ENCODE measurements around the gene CNTN5. TPM values are rescaled to one million over a fixed set of nuclear protein-coding genes. Genes with fewer than 3 reads are reported as not detected.

CNTN5 gene
- total and polyA plus RNA-seq, 2 donors (not counting 1 experiment from before 2014, with no cell fraction given) = 0.17 TPM; not detected in 1

GRCh38 chr11:99535819-99536218 is 515.1 kb downstream of the CNTN5 start:
- Histone ChIP-seq H3K4me1 (ENCODE audit: control insufficient read depth, extremely low read depth, insufficient read depth, low read length) (no peaks in the 10 kb centered on the region), H4K20me1 (ENCODE audit: control insufficient read depth, extremely low read depth, insufficient read depth, low read length) (no peaks in the 10 kb centered on the region), H3K27ac (ENCODE audit: insufficient read depth, low read length) (no peak overlapping the region), H3K79me2 (ENCODE audit: control insufficient read depth, insufficient read depth, low read length) (no peaks in the 10 kb centered on the region), H3K27me3 (ENCODE audit: control insufficient read depth, insufficient read depth, low read length) (no peaks in the 10 kb centered on the region), H2AFZ (ENCODE audit: low read length) (no peak overlapping the region), H3K9me3 (ENCODE audit: control insufficient read depth, insufficient read depth, low read depth, low read length) (no peaks in the 10 kb centered on the region), H3K4me2 (ENCODE audit: extremely low read depth, insufficient read depth, low read length) (no peak overlapping the region), H3K9ac (ENCODE audit: insufficient read depth, low read length) (no peak overlapping the region), H3K4me3 (replicated peaks in 1 of 4; ENCODE audit: control extremely low read depth in 1 of 4, insufficient read depth in 1 of 4, low read depth in 3 of 4, low read length in 4 of 4) (no peak overlapping the region), H3K36me3 (ENCODE audit: control insufficient read depth, insufficient read depth, low read length) (no peaks in the 10 kb centered on the region)
- TF ChIP-seq EZH2 (IDR thresholded peaks at IDR 0.05; ENCODE audit: low read length, missing control alignments) = no peak
- TF ChIP-seq CTCF (conservative IDR thresholded peaks at IDR 0.05 in 1 of 2, IDR thresholded peaks at IDR 0.05 in 1 of 2; ENCODE audit: low read depth in 1 of 2, low read length in 2 of 2) = no peak
- no peak for DNase-seq (ENCODE audit: low read depth in 2 of 2)

GRCh38 chr11:99537681-99538080 is 516.9 kb downstream of the CNTN5 start:
- Histone ChIP-seq H4K20me1 (ENCODE audit: control insufficient read depth, extremely low read depth, insufficient read depth, low read length) (no peaks in the 10 kb centered on the region), H3K4me1 (ENCODE audit: control insufficient read depth, extremely low read depth, insufficient read depth, low read length) (no peaks in the 10 kb centered on the region), H3K9ac (ENCODE audit: insufficient read depth, low read length) (no peak overlapping the region), H3K36me3 (ENCODE audit: control insufficient read depth, insufficient read depth, low read length) (no peaks in the 10 kb centered on the region), H3K4me3 (replicated peaks in 1 of 4; ENCODE audit: control extremely low read depth in 1 of 4, insufficient read depth in 1 of 4, low read depth in 3 of 4, low read length in 4 of 4) (no peak overlapping the region), H3K27ac (ENCODE audit: insufficient read depth, low read length) (no peak overlapping the region), H2AFZ (ENCODE audit: low read length) (no peak overlapping the region), H3K9me3 (ENCODE audit: control insufficient read depth, insufficient read depth, low read depth, low read length) (no peaks in the 10 kb centered on the region), H3K79me2 (ENCODE audit: control insufficient read depth, insufficient read depth, low read length) (no peaks in the 10 kb centered on the region), H3K27me3 (ENCODE audit: control insufficient read depth, insufficient read depth, low read length) (no peaks in the 10 kb centered on the region), H3K4me2 (ENCODE audit: extremely low read depth, insufficient read depth, low read length) (no peak overlapping the region)
- TF ChIP-seq CTCF (conservative IDR thresholded peaks at IDR 0.05 in 1 of 2, IDR thresholded peaks at IDR 0.05 in 1 of 2; ENCODE audit: low read depth in 1 of 2, low read length in 2 of 2) (no peak), EZH2 (IDR thresholded peaks at IDR 0.05; ENCODE audit: low read length, missing control alignments) (no peak)
- no peak for DNase-seq (ENCODE audit: low read depth in 2 of 2)

GRCh38 chr11:99545616-99546015 is 524.9 kb downstream of the CNTN5 start:
- Histone ChIP-seq H3K36me3 (ENCODE audit: control insufficient read depth, insufficient read depth, low read length) (no peaks in the 10 kb centered on the region), H3K27ac (ENCODE audit: insufficient read depth, low read length) (no peak overlapping the region), H3K9ac (ENCODE audit: insufficient read depth, low read length) (no peak overlapping the region), H3K4me1 (ENCODE audit: control insufficient read depth, extremely low read depth, insufficient read depth, low read length) (no peaks in the 10 kb centered on the region), H3K27me3 (ENCODE audit: control insufficient read depth, insufficient read depth, low read length) (no peaks in the 10 kb centered on the region), H2AFZ (ENCODE audit: low read length) (no peak overlapping the region), H3K4me2 (ENCODE audit: extremely low read depth, insufficient read depth, low read length) (no peak overlapping the region), H3K4me3 (replicated peaks in 1 of 4; ENCODE audit: control extremely low read depth in 1 of 4, insufficient read depth in 1 of 4, low read depth in 3 of 4, low read length in 4 of 4) (no peak overlapping the region), H4K20me1 (ENCODE audit: control insufficient read depth, extremely low read depth, insufficient read depth, low read length) (no peaks in the 10 kb centered on the region), H3K9me3 (ENCODE audit: control insufficient read depth, insufficient read depth, low read depth, low read length) (no peaks in the 10 kb centered on the region), H3K79me2 (ENCODE audit: control insufficient read depth, insufficient read depth, low read length) (no peaks in the 10 kb centered on the region)
- no peak for DNase-seq (ENCODE audit: low read depth in 2 of 2)
- TF ChIP-seq EZH2 (IDR thresholded peaks at IDR 0.05; ENCODE audit: low read length, missing control alignments) (no peak), CTCF (conservative IDR thresholded peaks at IDR 0.05 in 1 of 2, IDR thresholded peaks at IDR 0.05 in 1 of 2; ENCODE audit: low read depth in 1 of 2, low read length in 2 of 2) (no peak)
